Loucy (cell line): ENCODE measurements around the gene GMPPA.

ENCODE experiments used
- CTCF ChIP-seq: fragments of 200-600 bp; sonication (generic); conservative IDR thresholded peaks from 2 replicates; pipeline ENCODE4 v1.5.1; 2014; ENCODE audit warnings: mild to moderate bottlenecking, antibody characterized with exemption, low read length
- EZH2phosphoT487 ChIP-seq: fragments of 200-600 bp; IDR thresholded peaks from 2 replicates; pipeline ENCODE4 v1.6.1; 2018; ENCODE audit warnings: antibody characterized with exemption, mild to moderate bottlenecking, moderate library complexity, borderline replicate concordance

GRCh38 chr2:219455581-219455980, 43.1 kb upstream of the GMPPA start:
- TF ChIP-seq CTCF (no peak), EZH2phosphoT487 (no peak)
